Muscle of leg (tissue), 11 donors: ENCODE data around the gene TIGD1. TPM values are rescaled to one million over a fixed set of nuclear protein-coding genes. Genes with fewer than 3 reads are reported as not detected.

Experiments
- DNase-seq: peaks from one replicate; pipeline ENCODE4 v3.0.0; 2013
- H3K27ac ChIP-seq: one replicate; pipeline ENCODE4 v1.5.1; 2013; ENCODE audit warnings: mild to moderate bottlenecking, low read length, control low read depth
- H3K27me3 ChIP-seq: one replicate; pipeline ENCODE4 v1.6.1; 2013; ENCODE audit warnings: low read length; ENCODE audit not compliant: control insufficient read depth, insufficient read depth
- H3K36me3 ChIP-seq: one replicate; pipeline ENCODE4 v1.6.1; 2013; ENCODE audit warnings: low read length; ENCODE audit not compliant: control insufficient read depth, insufficient read depth
- H3K4me1 ChIP-seq: one replicate; pipeline ENCODE4 v1.6.1; 2013; ENCODE audit warnings: low read length; ENCODE audit not compliant: control insufficient read depth, insufficient read depth
- H3K4me3 ChIP-seq: one replicate; pipeline ENCODE4 v1.5.1; 2013; ENCODE audit warnings: low read length, control low read depth
- H3K9me3 ChIP-seq: replicated peaks from 2 replicates; pipeline ENCODE4 v1.6.1; 2013; ENCODE audit warnings: low read depth, low read length; ENCODE audit not compliant: control insufficient read depth
- WGBS: methylation state at CpG from one replicate; pipeline ENCODE4 v1.1.5; 2013; ENCODE audit warnings: missing lambda C conversion rate; ENCODE audit not compliant: insufficient coverage; 5-methylcytosine and 5-hydroxymethylcytosine counted together
- polyA plus RNA-seq, 8 donors: library from polyadenylated mRNA; unstranded; fragments of 120-200 nt; gene quantifications; one replicate each; pipeline versions ENCODE4 v1.2.1 to v1.2.3, GENCODE V29; 2013; ENCODE audit warnings: inconsistent platforms in 1 of 8, low replicate concordance in 1 of 8; ENCODE audit not compliant: insufficient read length in 8 of 8, insufficient read depth in 1 of 8
- total RNA-seq: library from RNA; stranded (reverse); fragments of 120-200 nt; gene quantifications from one replicate; pipeline ENCODE4 v1.2.4, GENCODE V29; 2013

TIGD1 gene
- total and polyA plus RNA-seq, 9 donors: 5.1 to 7.6 (median 6.1) TPM

GRCh38 chr2:232525791-232526371 is 24.5 kb downstream of the TIGD1 start, which contains the start of gene CHRND:
Gene CHRND (plus strand): TSS chr2:232526160. CDS start chr2:232526216, 56 bp downstream.
- H3K9me3 ChIP-seq: no peaks in the 10 kb centered on the region
- H3K27me3 ChIP-seq: peaks cover 46% of the 10 kb centered on the region
- H3K4me1 ChIP-seq: peaks cover 70% of the 10 kb centered on the region
- no CpG with 5 or more reads among the region's 18 CpGs for WGBS
- DNase-seq: peak; percentile 92
- peak within 1 kb of the TSS; percentile 92 for H3K27ac ChIP-seq
- H3K4me3 ChIP-seq: peak within 1 kb of the TSS; percentile 51
- peaks cover 8% of the 10 kb centered on the region for H3K36me3 ChIP-seq

- no peaks in the 10 kb centered on the region for H3K9me3 ChIP-seq
- peaks cover 70% of the 10 kb centered on the region for H3K4me1 ChIP-seq
- peaks cover 8% of the 10 kb centered on the region for H3K36me3 ChIP-seq
- no peak for DNase-seq
- H3K4me3 ChIP-seq: no peak overlapping the region
- H3K27me3 ChIP-seq: peaks cover 53% of the 10 kb centered on the region
- H3K27ac ChIP-seq: peak overlapping the region; percentile 92
- WGBS: 79% methylated on average over 6 of the region's 14 CpGs
Observed at GRCh38 chr2:232525199-232525598, 25.2 kb downstream of the TIGD1 start.

- Histone ChIP-seq H3K4me1 (peaks cover 68% of the 10 kb centered on the region), H3K27me3 (peaks cover 55% of the 10 kb centered on the region), H3K27ac (peak overlapping the region; percentile 92), H3K36me3 (peaks cover 8% of the 10 kb centered on the region), H3K4me3 (no peak overlapping the region), H3K9me3 (no peaks in the 10 kb centered on the region)
- 60% methylated on average over 4 of the region's 6 CpGs for WGBS
- DNase-seq: no peak
Observed at GRCh38 chr2:232524771-232525170, 25.6 kb downstream of the TIGD1 start.

DNA sequence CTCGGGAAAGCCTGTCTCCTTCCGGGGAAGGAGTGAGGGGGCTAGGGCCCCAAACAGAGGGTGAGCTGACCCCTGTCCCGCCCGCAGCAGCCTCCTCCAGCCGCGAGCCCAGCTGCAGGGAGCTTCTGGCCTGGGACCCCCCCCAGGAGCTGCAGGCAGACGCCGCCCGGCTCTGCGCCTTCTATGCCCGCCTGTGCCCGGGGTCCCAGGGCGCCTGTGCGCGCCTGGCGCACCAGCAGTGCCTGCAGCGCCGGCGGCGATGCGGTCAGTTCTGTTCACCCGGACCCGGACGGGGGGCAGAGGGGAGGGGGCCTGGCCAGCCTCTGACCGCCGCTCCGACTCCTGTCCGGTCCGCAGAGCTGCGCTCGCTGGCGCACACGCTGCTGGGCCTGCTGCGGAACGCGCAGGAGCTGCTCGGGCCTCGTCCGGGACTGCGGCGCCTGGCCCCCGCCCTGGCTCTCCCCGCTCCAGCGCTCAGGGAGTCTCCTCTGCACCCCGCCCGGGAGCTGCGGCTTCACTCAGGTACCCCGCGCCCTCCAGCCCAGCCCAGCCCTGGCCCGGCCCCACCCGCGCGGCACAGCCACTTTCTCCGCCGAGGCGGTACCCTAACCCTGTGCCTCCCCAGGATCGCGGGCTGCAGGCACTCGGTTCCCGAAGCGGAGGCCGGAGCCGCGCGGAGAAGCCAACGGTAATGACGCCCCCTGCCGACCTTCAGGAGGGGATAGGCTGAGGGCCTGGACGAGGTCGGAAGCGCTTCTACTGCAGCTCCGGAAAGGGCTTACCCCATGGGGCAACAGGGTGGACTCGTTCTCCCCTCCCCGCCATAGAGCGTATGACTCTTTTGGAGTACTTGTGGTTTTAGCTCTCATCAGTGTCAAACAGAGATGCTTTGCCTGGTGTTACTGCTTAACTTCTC is 26.4 kb downstream of the TIGD1 start:
- no peaks in the 10 kb centered on the region for H3K9me3 ChIP-seq
- DNase-seq: peak; percentile 63
- peak overlapping the region; percentile 44 for H3K4me3 ChIP-seq
- H3K27ac ChIP-seq: peak overlapping the region; percentile 92
- peaks cover 59% of the 10 kb centered on the region for H3K27me3 ChIP-seq
- under 1% methylated on average over 73 of the region's 75 CpGs for WGBS
- H3K36me3 ChIP-seq: peaks cover 8% of the 10 kb centered on the region
- H3K4me1 ChIP-seq: peaks cover 60% of the 10 kb centered on the region

- WGBS: 18% methylated on average over 14 of the region's 16 CpGs
- H3K4me3 ChIP-seq: peak overlapping the region; percentile 44
- peak overlapping the region; percentile 35 for H3K27ac ChIP-seq
- H3K36me3 ChIP-seq: peaks cover 5% of the 10 kb centered on the region
- H3K9me3 ChIP-seq: no peaks in the 10 kb centered on the region
- H3K4me1 ChIP-seq: peaks cover 54% of the 10 kb centered on the region
- DNase-seq: no peak
- peaks cover 64% of the 10 kb centered on the region for H3K27me3 ChIP-seq
Observed at GRCh38 chr2:232523402-232523681, 27.0 kb downstream of the TIGD1 start.

DNA sequence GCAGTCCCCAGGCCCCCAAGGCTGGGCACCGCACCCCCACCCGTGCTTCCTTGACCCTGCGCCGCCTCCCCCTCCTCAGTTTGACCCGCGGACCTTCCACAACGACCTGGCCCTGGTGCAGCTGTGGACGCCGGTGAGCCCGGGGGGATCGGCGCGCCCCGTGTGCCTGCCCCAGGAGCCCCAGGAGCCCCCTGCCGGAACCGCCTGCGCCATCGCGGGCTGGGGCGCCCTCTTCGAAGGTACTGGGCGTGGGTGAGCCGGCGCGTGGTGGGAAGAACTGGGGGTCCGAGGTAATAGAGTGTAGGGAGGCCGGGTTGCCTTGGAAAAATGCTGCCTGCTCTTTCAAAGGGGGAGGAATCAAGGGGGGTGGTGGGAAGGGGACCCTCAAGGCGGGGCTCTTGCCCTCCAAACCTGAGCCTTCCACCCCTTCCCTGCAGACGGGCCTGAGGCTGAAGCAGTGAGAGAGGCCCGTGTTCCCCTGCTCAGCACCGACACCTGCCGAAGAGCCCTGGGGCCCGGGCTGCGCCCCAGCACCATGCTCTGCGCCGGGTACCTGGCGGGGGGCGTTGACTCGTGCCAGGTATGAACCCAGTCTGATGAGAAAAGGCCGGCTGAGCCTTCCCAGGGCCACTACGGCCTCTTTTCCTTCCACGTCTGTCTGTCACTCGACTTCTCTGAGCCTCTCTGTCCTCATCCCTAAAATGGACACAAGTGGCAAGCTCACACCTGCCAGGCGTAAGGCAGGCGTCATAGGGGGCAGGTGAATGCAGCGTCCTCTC is 27.5 kb downstream of the TIGD1 start:
- 19% methylated on average over 41 of the region's 46 CpGs for WGBS
- Histone ChIP-seq H3K27me3 (peaks cover 67% of the 10 kb centered on the region), H3K4me3 (no peak overlapping the region), H3K4me1 (peaks cover 49% of the 10 kb centered on the region), H3K36me3 (no peaks in the 10 kb centered on the region), H3K27ac (no peak overlapping the region), H3K9me3 (no peaks in the 10 kb centered on the region)
- no peak for DNase-seq

GRCh38 chr2:232521959-232522622 is 28.3 kb downstream of the TIGD1 start:
- Histone ChIP-seq H3K4me3 (peak overlapping the region; percentile 21), H3K27ac (no peak overlapping the region), H3K4me1 (peaks cover 42% of the 10 kb centered on the region), H3K9me3 (no peaks in the 10 kb centered on the region), H3K27me3 (peaks cover 69% of the 10 kb centered on the region), H3K36me3 (no peaks in the 10 kb centered on the region)
- 4% methylated on average over 64 of the region's 66 CpGs for WGBS
- peak; percentile 50 for DNase-seq

GRCh38 chr2:232521098-232521497 is 29.3 kb downstream of the TIGD1 start:
- Histone ChIP-seq H3K27me3 (peaks cover 70% of the 10 kb centered on the region), H3K27ac (no peak overlapping the region), H3K4me3 (no peak overlapping the region), H3K36me3 (no peaks in the 10 kb centered on the region), H3K9me3 (no peaks in the 10 kb centered on the region), H3K4me1 (peaks cover 34% of the 10 kb centered on the region)
- no peak for DNase-seq
- WGBS: 71% methylated on average over 14 of the region's 14 CpGs

DNA sequence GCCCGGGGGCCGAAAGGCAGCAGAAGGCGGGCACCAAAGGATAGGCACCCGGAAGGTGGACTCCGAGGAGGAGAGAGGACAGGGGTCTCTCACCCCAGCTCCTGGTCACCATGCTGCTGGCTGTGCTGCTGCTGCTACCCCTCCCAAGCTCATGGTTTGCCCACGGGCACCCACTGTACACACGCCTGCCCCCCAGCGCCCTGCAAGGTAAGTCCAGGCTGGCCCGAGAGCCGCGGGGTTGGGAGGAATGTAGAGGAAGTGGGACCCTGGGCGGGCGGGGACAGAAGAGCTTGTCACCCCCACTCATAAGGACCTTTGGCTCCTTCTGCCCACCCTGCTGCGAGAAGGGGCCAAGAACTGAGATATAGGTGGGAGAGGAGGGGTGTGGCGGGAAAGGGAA is 29.9 kb downstream of the TIGD1 start:
- Histone ChIP-seq H3K36me3 (no peaks in the 10 kb centered on the region), H3K4me3 (no peak overlapping the region), H3K9me3 (no peaks in the 10 kb centered on the region), H3K27me3 (peaks cover 68% of the 10 kb centered on the region), H3K27ac (no peak overlapping the region), H3K4me1 (peaks cover 36% of the 10 kb centered on the region)
- WGBS: 67% methylated on average over 5 of the region's 15 CpGs
- DNase-seq: no peak
